Measurements from ENCODE around the gene KCNA4. TPM values are rescaled to one million over a fixed set of nuclear protein-coding genes. Genes with fewer than 3 reads are reported as not detected.

The KCNA4 gene
- total RNA-seq, 1 experiment from 2014 or later = not detected

DNA sequence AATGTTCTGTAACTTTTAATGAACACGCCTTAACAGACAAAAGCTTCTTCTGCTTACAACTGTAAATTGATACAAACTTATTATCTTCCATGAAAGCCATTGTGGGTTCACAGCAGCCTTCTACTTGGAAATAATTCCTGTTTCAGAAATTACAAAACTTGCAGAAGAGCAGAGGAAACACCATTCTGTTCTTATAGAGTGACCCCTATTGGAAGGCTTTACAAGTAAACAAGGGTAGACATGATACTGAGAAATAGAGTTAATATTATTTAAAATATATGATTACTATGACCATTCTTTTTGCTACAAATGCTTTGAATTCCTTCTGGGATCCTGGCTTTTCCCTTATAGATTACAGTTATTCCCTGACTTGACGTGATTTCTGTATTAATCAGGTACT, 32.4 kb upstream of the KCNA4 start:
- ChIA-PET CTCF (no interaction called here), POLR2A (ENCODE audit: low non-redundant PET) (no interaction called here)
- no peak overlapping the region for H3K27ac ChIP-seq (ENCODE audit: low read depth, low read length, poor library complexity, severe bottlenecking)
- peak; percentile 21; the same call in 1 of the 2 replicates for TF ChIP-seq CTCF (conservative IDR thresholded peaks at IDR 0.05; ENCODE audit: low read depth, low read length)
- TF ChIP-seq EZH2 (IDR thresholded peaks at IDR 0.05; ENCODE audit: borderline replicate concordance, low read depth, low read length, poor library complexity, severe bottlenecking) = no peak
- no peak overlapping the region for H3K4me3 ChIP-seq (ENCODE audit: low read depth, low read length, poor library complexity, severe bottlenecking)
- BruUV-seq (replicated peaks) = no TSS peak
- H3K4me1 ChIP-seq (ENCODE audit: insufficient read depth, low read length, poor library complexity, severe bottlenecking) = no peaks in the 10 kb centered on the region
- H3K9me3 ChIP-seq (ENCODE audit: low read depth, low read length, poor library complexity, severe bottlenecking) = no peaks in the 10 kb centered on the region
- no peaks in the 10 kb centered on the region for H3K27me3 ChIP-seq (replicated peaks; ENCODE audit: insufficient read depth, low read depth, low read length, poor library complexity)
- no peaks in the 10 kb centered on the region for H3K36me3 ChIP-seq (ENCODE audit: insufficient read depth, low read length, poor library complexity, severe bottlenecking)
- no peak for DNase-seq (ENCODE audit: low spot score)
- intact Hi-C loops (cut with micrococcal nuclease; ENCODE audit: unreplicated experiment) = loop anchor here (5.0 kb wide), 1 partner anchor 868 kb away; no protein-coding TSS in a partner anchor

GRCh38 chr11:30046578-30046945, 29.7 kb upstream of the KCNA4 start:
- ChIA-PET CTCF (no interaction called here), POLR2A (ENCODE audit: low non-redundant PET) (interaction anchor here (0.6 kb wide), 1 partner anchor 301 kb away, joined by 3 read pairs; no protein-coding TSS in a partner anchor)
- Histone ChIP-seq H3K27ac (ENCODE audit: low read depth, low read length, poor library complexity, severe bottlenecking) (no peak overlapping the region), H3K9me3 (ENCODE audit: low read depth, low read length, poor library complexity, severe bottlenecking) (no peaks in the 10 kb centered on the region), H3K4me3 (ENCODE audit: low read depth, low read length, poor library complexity, severe bottlenecking) (no peak overlapping the region), H3K27me3 (replicated peaks; ENCODE audit: insufficient read depth, low read depth, low read length, poor library complexity) (no peaks in the 10 kb centered on the region), H3K4me1 (ENCODE audit: insufficient read depth, low read length, poor library complexity, severe bottlenecking) (no peaks in the 10 kb centered on the region), H3K36me3 (ENCODE audit: insufficient read depth, low read length, poor library complexity, severe bottlenecking) (no peaks in the 10 kb centered on the region)
- no TSS peak for BruUV-seq (replicated peaks)
- intact Hi-C loops (cut with micrococcal nuclease; ENCODE audit: unreplicated experiment) = loop anchor here (5.0 kb wide), 1 partner anchor 871 kb away; no protein-coding TSS in a partner anchor
- DNase-seq (ENCODE audit: low spot score) = peak; percentile 54
- peak; percentile 46 for TF ChIP-seq CTCF (conservative IDR thresholded peaks at IDR 0.05; ENCODE audit: low read depth, low read length)
- no peak for TF ChIP-seq EZH2 (IDR thresholded peaks at IDR 0.05; ENCODE audit: borderline replicate concordance, low read depth, low read length, poor library complexity, severe bottlenecking)

DNA sequence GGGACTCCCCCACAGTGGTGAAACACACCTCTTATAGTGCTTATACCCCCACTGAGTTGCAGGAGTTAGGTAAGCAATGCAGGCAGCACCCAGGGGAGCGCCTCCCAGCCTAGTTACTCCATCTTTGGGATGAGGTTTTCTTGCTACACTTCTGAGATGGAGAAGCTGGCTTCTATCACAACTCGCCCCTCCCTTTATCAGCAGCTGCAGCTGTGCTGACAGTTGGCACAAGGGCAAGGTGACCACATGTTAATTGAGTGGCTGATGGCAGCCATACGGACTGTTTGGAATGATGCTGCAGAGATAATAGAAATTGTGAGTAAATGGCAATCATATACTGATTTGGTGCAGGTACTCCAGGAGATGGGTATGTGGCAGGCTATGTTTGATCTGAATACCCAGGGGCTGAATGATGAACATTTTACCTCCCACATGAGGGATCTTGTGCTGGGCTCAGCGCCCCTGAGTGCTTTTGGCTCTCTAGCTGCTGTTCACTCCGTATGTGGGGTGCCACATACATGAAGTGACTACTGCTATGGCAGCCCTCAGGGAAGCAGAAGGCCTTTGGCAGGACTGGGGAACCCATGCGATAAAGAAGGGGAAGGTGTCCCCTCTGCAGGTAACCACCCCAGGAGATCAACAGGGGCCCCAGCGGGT, 29.2 kb upstream of the KCNA4 start:
- CTCF ChIA-PET = no interaction called here
- BruUV-seq (replicated peaks) = no TSS peak

More for the DNA sequence above, 29.2 kb upstream of the KCNA4 start:
- no peaks in the 10 kb centered on the region for H3K36me3 ChIP-seq (ENCODE audit: insufficient read depth, low read length, poor library complexity, severe bottlenecking)
- no peak overlapping the region for H3K27ac ChIP-seq (ENCODE audit: low read depth, low read length, poor library complexity, severe bottlenecking)
- H3K9me3 ChIP-seq (ENCODE audit: low read depth, low read length, poor library complexity, severe bottlenecking) = no peaks in the 10 kb centered on the region
- TF ChIP-seq EZH2 (IDR thresholded peaks at IDR 0.05; ENCODE audit: borderline replicate concordance, low read depth, low read length, poor library complexity, severe bottlenecking) (no peak), CTCF (conservative IDR thresholded peaks at IDR 0.05; ENCODE audit: low read depth, low read length) (no peak)
- no peaks in the 10 kb centered on the region for H3K27me3 ChIP-seq (replicated peaks; ENCODE audit: insufficient read depth, low read depth, low read length, poor library complexity)
- no peaks in the 10 kb centered on the region for H3K4me1 ChIP-seq (ENCODE audit: insufficient read depth, low read length, poor library complexity, severe bottlenecking)
- intact Hi-C loops (cut with micrococcal nuclease; ENCODE audit: unreplicated experiment) = loop anchor here (5.0 kb wide), 1 partner anchor 871 kb away; no protein-coding TSS in a partner anchor
- POLR2A ChIA-PET (ENCODE audit: low non-redundant PET) = no interaction called here
- H3K4me3 ChIP-seq (ENCODE audit: low read depth, low read length, poor library complexity, severe bottlenecking) = no peak overlapping the region
- DNase-seq (ENCODE audit: low spot score) = no peak

Measured in A673 (cell line).